Activated CD8-positive, alpha-beta T cell treated with anti-CD3 and anti-CD28 coated beads for 36 hours (primary cell): ENCODE data around the gene CFAP99. TPM values are rescaled to one million over a fixed set of nuclear protein-coding genes. Genes with fewer than 3 reads are reported as not detected.

Experiments
- ATAC-seq: fragments of 200-7000 bp; cut with Tn5 transposase; one replicate; pipeline ENCODE4 v1.10.0; 2021; ENCODE audit warnings: mild to moderate bottlenecking, moderate library complexity
- CTCF ChIA-PET: fragments of 350-600 bp; sonication (Branson Sonifier 250); formaldehyde crosslinking; loops from one replicate; lab custom pipeline; 2021; ENCODE audit warnings: antibody characterized with exemption; lab: Charles Lee
- POLR2A ChIA-PET: fragments of 350-600 bp; sonication (Branson Sonifier 250); formaldehyde crosslinking; loops from one replicate; lab custom pipeline; 2021; ENCODE audit warnings: antibody characterized with exemption; lab: Charles Lee
- DNase-seq: peaks from one replicate; pipeline ENCODE4 v3.0.0-alpha.2; 2020
- H3K27ac Mint-ChIP-seq: one replicate; pipeline ENCODE4 v1.8.0; 2021; ENCODE audit warnings: mild to moderate bottlenecking, mixed read lengths
- H3K27me3 Mint-ChIP-seq: one replicate; pipeline ENCODE4 v1.8.0; 2021; ENCODE audit warnings: mixed read lengths
- H3K36me3 Mint-ChIP-seq: one replicate; pipeline ENCODE4 v1.8.0; 2021; ENCODE audit warnings: low read depth, mixed read lengths
- H3K4me1 Mint-ChIP-seq: one replicate; pipeline ENCODE4 v1.8.0; 2021; ENCODE audit warnings: low read depth, mixed read lengths
- H3K4me3 Mint-ChIP-seq: one replicate; pipeline ENCODE4 v1.8.0; 2021; ENCODE audit warnings: mild to moderate bottlenecking, moderate library complexity, mixed read lengths
- H3K9me3 Mint-ChIP-seq: one replicate; pipeline ENCODE4 v1.8.0; 2021; ENCODE audit warnings: mixed read lengths
- CTCF ChIP-seq: fragments of 200-600 bp; IDR thresholded peaks from one replicate; pipeline ENCODE4 v1.8.0; 2022; ENCODE audit warnings: antibody characterized with exemption, mild to moderate bottlenecking
- intact Hi-C: fragments of 100-400 bp; cut with micrococcal nuclease; formaldehyde crosslinking; loops from one replicate; pipeline ENCODE4 v1.10.0; 2022
- total RNA-seq, 2 experiments: library from RNA; stranded (reverse); gene quantifications; one replicate each; pipeline ENCODE4 v1.2.3, GENCODE V29; 2021

CFAP99 gene
- total RNA-seq, 2 experiments from 2014 or later: not detected

- no peaks in the 10 kb centered on the region for H3K36me3 Mint-ChIP-seq
- no peak overlapping the region for H3K27ac Mint-ChIP-seq
- H3K27me3 Mint-ChIP-seq: no peaks in the 10 kb centered on the region
- H3K4me1 Mint-ChIP-seq: peaks cover 4% of the 10 kb centered on the region
- POLR2A ChIA-PET: interaction anchor here (0.9 kb wide), 1 partner anchor 30 kb away, joined by 3 read pairs; no protein-coding TSS in a partner anchor
- no peak overlapping the region for H3K4me3 Mint-ChIP-seq
- DNase-seq (no peak), ATAC-seq (no peak)
- TF ChIP-seq CTCF: no peak
- CTCF ChIA-PET: interaction anchor here (0.8 to 5.5 kb wide), 24 partner anchors 9 to 226 kb away, joined by 3 to 40 read pairs (median 6); partner anchors contain the start of gene RNF4
- intact Hi-C loops: loop anchor here (10.0 kb wide), 1 partner anchor 228 kb away; no protein-coding TSS in a partner anchor
- H3K9me3 Mint-ChIP-seq: no peaks in the 10 kb centered on the region
These were observed 23.6 kb downstream of the CFAP99 start for GRCh38 chr4:2442175-2442993.

GRCh38 chr4:2443061-2443730 is 24.4 kb downstream of the CFAP99 start:
- H3K9me3 Mint-ChIP-seq: no peaks in the 10 kb centered on the region
- intact Hi-C loops: loop anchor here (10.0 kb wide), 1 partner anchor 228 kb away; no protein-coding TSS in a partner anchor
- peaks cover 4% of the 10 kb centered on the region for H3K4me1 Mint-ChIP-seq
- H3K4me3 Mint-ChIP-seq: no peak overlapping the region
- ATAC-seq (no peak), DNase-seq (no peak)
- no peaks in the 10 kb centered on the region for H3K36me3 Mint-ChIP-seq
- CTCF ChIA-PET: interaction anchor here (1.0 to 5.5 kb wide), 9 partner anchors 12 to 223 kb away, joined by 3 to 40 read pairs (median 11); partner anchors contain the start of gene RNF4
- H3K27ac Mint-ChIP-seq: no peak overlapping the region
- POLR2A ChIA-PET: no interaction called here
- H3K27me3 Mint-ChIP-seq: no peaks in the 10 kb centered on the region
- no peak for TF ChIP-seq CTCF

GRCh38 chr4:2443956-2444740 is 25.4 kb downstream of the CFAP99 start:
- Mint-ChIP-seq H3K4me1 (peaks cover 4% of the 10 kb centered on the region), H3K36me3 (no peaks in the 10 kb centered on the region), H3K9me3 (no peaks in the 10 kb centered on the region), H3K4me3 (no peak overlapping the region), H3K27me3 (no peaks in the 10 kb centered on the region), H3K27ac (no peak overlapping the region)
- DNase-seq (no peak), ATAC-seq (no peak)
- TF ChIP-seq CTCF: no peak
- CTCF ChIA-PET: interaction anchor here (1.0 to 5.5 kb wide), 6 partner anchors 16 to 227 kb away, joined by 3 to 40 read pairs (median 5); no protein-coding TSS in a partner anchor
- POLR2A ChIA-PET: interaction anchor here (2.0 kb wide), 1 partner anchor 21 kb away, joined by 5 read pairs; no protein-coding TSS in a partner anchor
- intact Hi-C loops: loop anchor here (10.0 kb wide), 1 partner anchor 229 kb away; no protein-coding TSS in a partner anchor

GRCh38 chr4:2445130-2445529 is 26.4 kb downstream of the CFAP99 start:
- no peaks in the 10 kb centered on the region for H3K9me3 Mint-ChIP-seq
- CTCF ChIA-PET: interaction anchor here (1.0 to 5.5 kb wide), 3 partner anchors 17 to 228 kb away, joined by 3 to 40 read pairs (median 4); no protein-coding TSS in a partner anchor
- H3K36me3 Mint-ChIP-seq: no peaks in the 10 kb centered on the region
- no peak for DNase-seq
- no peak overlapping the region for H3K27ac Mint-ChIP-seq
- no peaks in the 10 kb centered on the region for H3K27me3 Mint-ChIP-seq
- H3K4me3 Mint-ChIP-seq: no peak overlapping the region
- ATAC-seq: no peak
- peaks cover 4% of the 10 kb centered on the region for H3K4me1 Mint-ChIP-seq
- POLR2A ChIA-PET: interaction anchor here (2.0 kb wide), 1 partner anchor 20 kb away, joined by 5 read pairs; no protein-coding TSS in a partner anchor
- TF ChIP-seq CTCF: no peak
- intact Hi-C loops: loop anchor here (10.0 kb wide), 1 partner anchor 230 kb away; no protein-coding TSS in a partner anchor
